PC-3 (cell line): ENCODE results near the gene ARHGAP9. TPM values are rescaled to one million over a fixed set of nuclear protein-coding genes. Genes with fewer than 3 reads are reported as not detected.

Experiments used
- ATAC-seq: fragments of 200-7000 bp; cut with Tn5 transposase; 2 replicates; pipeline ENCODE4 v1.9.1; 2020; ENCODE audit warnings: mild to moderate bottlenecking, moderate library complexity
- BruUV-seq: library from RNA; stranded (reverse); fragments of 400-500 nt; replicated peaks from 2 replicates; lab custom pipeline; 2021; lab: Mats Ljungman, UMichigan
- CTCF ChIA-PET: fragments of 300-600 bp; sonication (Branson Sonifier 250); formaldehyde crosslinking; loops from one replicate; lab custom pipeline; 2022; ENCODE audit warnings: antibody characterized with exemption; lab: Charles Lee
- POLR2A ChIA-PET: fragments of 300-600 bp; sonication (Branson Sonifier 250); formaldehyde crosslinking; loops from one replicate; lab custom pipeline; 2022; ENCODE audit warnings: antibody characterized with exemption; ENCODE audit not compliant: unreplicated experiment; lab: Charles Lee
- DNase-seq: peaks from one replicate; pipeline ENCODE4 v3.0.0-alpha.2; 2015
- H2AFZ ChIP-seq: fragments of 300-600 bp; sonication (generic); 2 replicates; pipeline ENCODE4 v1.6.0; 2016; ENCODE audit warnings: antibody characterized with exemption, low read length
- H3F3A ChIP-seq: fragments of 300-600 bp; sonication (generic); one replicate; pipeline ENCODE4 v1.6.0; 2017; ENCODE audit warnings: antibody characterized with exemption, low read length, control low read depth, mild to moderate bottlenecking; ENCODE audit not compliant: unreplicated experiment
- H3K27ac ChIP-seq: fragments of 300-600 bp; sonication (generic); 2 replicates; pipeline ENCODE4 v1.5.1; 2016; ENCODE audit warnings: mild to moderate bottlenecking, low read length
- H3K27me3 ChIP-seq: fragments of 300-600 bp; sonication (generic); 2 replicates; pipeline ENCODE4 v1.6.1; 2016; ENCODE audit warnings: low read length, mixed read lengths
- H3K36me3 ChIP-seq: fragments of 300-600 bp; sonication (generic); 2 replicates; pipeline ENCODE4 v1.6.1; 2016; ENCODE audit warnings: low read depth, mixed run types, low read length, mixed read lengths
- H3K4me1 ChIP-seq: fragments of 300-600 bp; sonication (generic); 2 replicates; pipeline ENCODE4 v1.5.1; 2016; ENCODE audit warnings: low read length; ENCODE audit not compliant: insufficient read depth
- H3K4me2 ChIP-seq: fragments of 300-600 bp; sonication (generic); 2 replicates; pipeline ENCODE4 v1.6.0; 2016; ENCODE audit warnings: low read length
- H3K4me3 ChIP-seq: fragments of 300-600 bp; sonication (generic); 2 replicates; pipeline ENCODE4 v1.5.1; 2016; ENCODE audit warnings: mild to moderate bottlenecking, low read length, mixed read lengths
- H3K79me2 ChIP-seq: fragments of 300-600 bp; sonication (generic); 2 replicates; pipeline ENCODE4 v1.6.1; 2017; ENCODE audit warnings: low read length, mixed read lengths
- H3K9ac ChIP-seq: fragments of 300-600 bp; sonication (generic); 2 replicates; pipeline ENCODE4 v1.6.0; 2016; ENCODE audit warnings: mild to moderate bottlenecking, low read length
- H3K9me2 ChIP-seq: fragments of 300-600 bp; sonication (generic); replicated peaks from 2 replicates; pipeline ENCODE4 v1.6.1; 2016; ENCODE audit warnings: mixed run types, low read length, mixed read lengths
- H3K9me3 ChIP-seq: fragments of 300-600 bp; sonication (generic); 2 replicates; pipeline ENCODE4 v1.6.1; 2016; ENCODE audit warnings: low read length, mixed read lengths
- H4K20me1 ChIP-seq: fragments of 300-600 bp; sonication (generic); 2 replicates; pipeline ENCODE4 v1.6.1; 2016; ENCODE audit warnings: low read length, mixed read lengths
- EZH2 ChIP-seq: fragments of 300-600 bp; sonication (generic); IDR thresholded peaks from one replicate; pipeline ENCODE4 v1.6.1; 2017; ENCODE audit warnings: antibody characterized with exemption, mild to moderate bottlenecking, low read length; ENCODE audit not compliant: unreplicated experiment
- EZH2phosphoT487 ChIP-seq: fragments of 300-600 bp; sonication (generic); IDR thresholded peaks from 2 replicates; pipeline ENCODE4 v1.6.1; 2018; ENCODE audit warnings: mild to moderate bottlenecking, antibody characterized with exemption, low read length, borderline replicate concordance
- intact Hi-C: fragments of 100-400 bp; cut with micrococcal nuclease; formaldehyde crosslinking; loops from 2 replicates; pipeline ENCODE4 v1.9.0; 2023
- total RNA-seq: library from RNA; depleted of rRNA; stranded (reverse); fragments of >200 nt; gene quantifications from 2 replicates; pipeline ENCODE4 v1.2.3, GENCODE V29; 2014
- TF ChIP-seq, protein P1 (sequence below): fragments of 300-600 bp; sonication (generic); conservative IDR thresholded peaks from 2 replicates; pipeline ENCODE4 v1.5.1; 2017; ENCODE audit warnings: antibody characterized with exemption, low read depth, mild to moderate bottlenecking, low read length

ARHGAP9 gene
- total RNA-seq, 1 experiment from 2014 or later, result not detected

DNA sequence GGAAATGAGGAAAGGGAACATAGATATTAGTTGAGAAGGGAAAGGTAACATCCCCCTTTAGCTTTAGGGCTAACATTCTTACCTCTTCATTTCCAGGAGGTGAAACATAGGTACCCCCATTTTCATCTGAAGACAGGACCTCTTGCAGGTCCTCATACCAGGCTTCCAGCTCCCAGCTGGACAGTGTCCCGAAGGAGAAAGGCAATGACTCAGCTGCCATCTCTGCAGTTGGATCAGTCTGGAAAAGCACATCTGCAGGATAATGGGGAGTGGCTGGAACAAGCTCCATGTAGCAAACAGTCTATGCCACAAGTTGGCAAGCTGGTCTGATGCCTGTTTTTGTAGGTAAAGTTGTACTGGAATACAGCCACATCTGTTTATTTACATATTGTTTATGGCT, 37.5 kb upstream of the ARHGAP9 start:
- Histone ChIP-seq H2AFZ (no peak overlapping the region), H3K79me2 (peaks cover 36% of the 10 kb centered on the region), H4K20me1 (peaks cover 28% of the 10 kb centered on the region), H3K9me3 (no peaks in the 10 kb centered on the region), H3K4me3 (no peak overlapping the region), H3K4me1 (peaks cover 29% of the 10 kb centered on the region), H3K27me3 (no peaks in the 10 kb centered on the region), H3K9ac (no peak overlapping the region), H3K4me2 (no peak overlapping the region), H3F3A (no peaks in the 10 kb centered on the region), H3K9me2 (no peaks in the 10 kb centered on the region), H3K27ac (no peak overlapping the region), H3K36me3 (peaks cover 52% of the 10 kb centered on the region)
- CTCF ChIA-PET, result no interaction called here
- intact Hi-C loops, result no loop called here
- DNase-seq (peak; percentile 40), ATAC-seq (no peak)
- TF ChIP-seq, protein P1, sequence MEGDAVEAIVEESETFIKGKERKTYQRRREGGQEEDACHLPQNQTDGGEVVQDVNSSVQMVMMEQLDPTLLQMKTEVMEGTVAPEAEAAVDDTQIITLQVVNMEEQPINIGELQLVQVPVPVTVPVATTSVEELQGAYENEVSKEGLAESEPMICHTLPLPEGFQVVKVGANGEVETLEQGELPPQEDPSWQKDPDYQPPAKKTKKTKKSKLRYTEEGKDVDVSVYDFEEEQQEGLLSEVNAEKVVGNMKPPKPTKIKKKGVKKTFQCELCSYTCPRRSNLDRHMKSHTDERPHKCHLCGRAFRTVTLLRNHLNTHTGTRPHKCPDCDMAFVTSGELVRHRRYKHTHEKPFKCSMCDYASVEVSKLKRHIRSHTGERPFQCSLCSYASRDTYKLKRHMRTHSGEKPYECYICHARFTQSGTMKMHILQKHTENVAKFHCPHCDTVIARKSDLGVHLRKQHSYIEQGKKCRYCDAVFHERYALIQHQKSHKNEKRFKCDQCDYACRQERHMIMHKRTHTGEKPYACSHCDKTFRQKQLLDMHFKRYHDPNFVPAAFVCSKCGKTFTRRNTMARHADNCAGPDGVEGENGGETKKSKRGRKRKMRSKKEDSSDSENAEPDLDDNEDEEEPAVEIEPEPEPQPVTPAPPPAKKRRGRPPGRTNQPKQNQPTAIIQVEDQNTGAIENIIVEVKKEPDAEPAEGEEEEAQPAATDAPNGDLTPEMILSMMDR, result no peak
- TF ChIP-seq EZH2phosphoT487, result no peak
- no peak for TF ChIP-seq EZH2
- POLR2A ChIA-PET, result interaction anchor here (0.6 kb wide), 1 partner anchor 15 kb away, joined by 5 read pairs; no protein-coding TSS in a partner anchor
- BruUV-seq, result no TSS peak

DNA sequence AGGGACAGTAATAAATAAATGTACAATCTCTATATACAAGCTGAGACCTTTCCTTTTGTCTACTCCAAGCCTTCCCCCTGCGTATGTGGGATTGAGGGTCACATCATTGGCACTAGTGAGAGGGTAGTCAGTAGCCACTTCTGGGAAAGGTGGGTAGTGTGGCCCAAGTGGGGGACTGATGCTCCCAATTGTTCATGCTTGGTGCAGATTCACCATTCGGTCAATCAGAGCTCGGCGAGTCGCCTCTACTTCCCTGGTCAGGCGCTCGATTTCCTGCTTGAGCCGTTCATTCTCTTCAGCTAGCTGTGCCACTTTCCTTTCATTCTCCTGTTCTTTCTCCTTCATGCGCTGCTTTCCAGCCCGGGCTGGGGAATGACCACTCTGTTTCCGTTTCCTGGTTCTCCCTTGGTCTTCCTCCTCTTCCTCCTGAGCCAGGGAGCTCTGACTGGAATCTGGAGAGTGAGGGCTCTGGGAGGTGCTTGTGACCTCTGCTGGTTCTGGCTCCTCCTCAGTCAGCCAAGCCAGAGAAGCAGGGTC, 37.0 kb upstream of the ARHGAP9 start:
- BruUV-seq, result no TSS peak
- H3F3A ChIP-seq, result no peaks in the 10 kb centered on the region
- peaks cover 24% of the 10 kb centered on the region for H3K4me1 ChIP-seq
- H3K36me3 ChIP-seq, result peaks cover 57% of the 10 kb centered on the region
- intact Hi-C loops, result no loop called here
- ChIA-PET POLR2A (no interaction called here), CTCF (no interaction called here)
- H3K27me3 ChIP-seq, result no peaks in the 10 kb centered on the region
- no peak overlapping the region for H3K4me2 ChIP-seq
- H3K9me2 ChIP-seq, result no peaks in the 10 kb centered on the region
- H3K27ac ChIP-seq, result no peak overlapping the region
- no peak overlapping the region for H2AFZ ChIP-seq
- H3K79me2 ChIP-seq, result peaks cover 36% of the 10 kb centered on the region
- no peak overlapping the region for H3K4me3 ChIP-seq
- peaks cover 28% of the 10 kb centered on the region for H4K20me1 ChIP-seq
- TF ChIP-seq EZH2phosphoT487, result no peak
- TF ChIP-seq, protein P1, result no peak
- no peak for TF ChIP-seq EZH2
- H3K9me3 ChIP-seq, result no peaks in the 10 kb centered on the region
- no peak for DNase-seq
- no peak for ATAC-seq
- no peak overlapping the region for H3K9ac ChIP-seq

DNA sequence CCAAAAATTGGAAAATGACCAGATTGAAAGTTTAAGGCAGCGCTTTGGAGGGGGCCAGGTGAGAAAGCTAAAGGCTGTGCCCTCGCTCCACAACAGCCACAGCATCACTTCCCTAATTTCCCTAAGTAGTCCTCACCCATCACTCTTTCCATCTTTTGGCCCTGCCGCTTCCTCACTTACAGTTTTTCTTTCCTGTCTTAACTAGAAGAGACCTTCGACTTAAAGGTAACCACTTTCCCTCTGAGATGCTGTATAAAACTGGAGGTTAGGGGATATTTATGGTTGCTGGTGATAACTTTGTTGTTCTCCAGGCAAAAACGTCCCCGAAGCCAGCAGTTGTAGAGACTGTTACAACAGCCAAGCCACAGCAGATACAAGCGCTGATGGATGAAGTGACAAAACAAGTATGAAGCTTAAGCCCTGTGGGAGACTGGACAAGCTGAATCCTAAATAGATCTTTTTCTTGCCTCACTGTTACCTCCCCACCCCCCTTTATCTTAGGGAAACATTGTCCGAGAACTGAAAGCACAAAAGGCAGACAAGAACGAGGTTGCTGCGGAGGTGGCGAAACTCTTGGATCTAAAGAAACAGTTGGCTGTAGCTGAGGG, 36.4 kb upstream of the ARHGAP9 start:
- intact Hi-C loops, result no loop called here
- Histone ChIP-seq H3K4me1 (peaks cover 17% of the 10 kb centered on the region), H3F3A (no peaks in the 10 kb centered on the region), H4K20me1 (peaks cover 28% of the 10 kb centered on the region), H3K27me3 (no peaks in the 10 kb centered on the region), H3K4me3 (no peak overlapping the region), H3K9ac (no peak overlapping the region), H3K4me2 (no peak overlapping the region), H3K9me3 (no peaks in the 10 kb centered on the region), H3K9me2 (no peaks in the 10 kb centered on the region), H2AFZ (no peak overlapping the region), H3K27ac (no peak overlapping the region), H3K36me3 (peaks cover 62% of the 10 kb centered on the region), H3K79me2 (peaks cover 36% of the 10 kb centered on the region)
- ChIA-PET CTCF (no interaction called here), POLR2A (no interaction called here)
- ATAC-seq, result no peak
- TF ChIP-seq EZH2 (no peak), EZH2phosphoT487 (no peak)
- TF ChIP-seq, protein P1, result no peak
- BruUV-seq, result TSS peak; percentile 2
- no peak for DNase-seq
